ENCODE data around the gene SORL1.

GRCh38 chr11:121417055-121417551, 35.0 kb upstream of the SORL1 start:
- TF ChIP-seq POLR2A (IDR thresholded peaks at IDR 0.05; ENCODE audit: low read depth, low read length): no peak
- TF ChIP-seq POLR2AphosphoS5 (IDR thresholded peaks at IDR 0.05; ENCODE audit: low read depth, low read length): no peak
